Stimulated activated CD4-positive, alpha-beta T cell treated with anti-CD3 and anti-CD28 coated beads, Interleukin-2, amount 100 ng/mL, for 48 hours (primary cell): ENCODE data around the gene ZNF521.

ENCODE experiments used
- DNase-seq, 2 donors: peaks; one replicate each; pipeline ENCODE4 v3.0.0-alpha.2; 2020

The ZNF521 gene

DNA sequence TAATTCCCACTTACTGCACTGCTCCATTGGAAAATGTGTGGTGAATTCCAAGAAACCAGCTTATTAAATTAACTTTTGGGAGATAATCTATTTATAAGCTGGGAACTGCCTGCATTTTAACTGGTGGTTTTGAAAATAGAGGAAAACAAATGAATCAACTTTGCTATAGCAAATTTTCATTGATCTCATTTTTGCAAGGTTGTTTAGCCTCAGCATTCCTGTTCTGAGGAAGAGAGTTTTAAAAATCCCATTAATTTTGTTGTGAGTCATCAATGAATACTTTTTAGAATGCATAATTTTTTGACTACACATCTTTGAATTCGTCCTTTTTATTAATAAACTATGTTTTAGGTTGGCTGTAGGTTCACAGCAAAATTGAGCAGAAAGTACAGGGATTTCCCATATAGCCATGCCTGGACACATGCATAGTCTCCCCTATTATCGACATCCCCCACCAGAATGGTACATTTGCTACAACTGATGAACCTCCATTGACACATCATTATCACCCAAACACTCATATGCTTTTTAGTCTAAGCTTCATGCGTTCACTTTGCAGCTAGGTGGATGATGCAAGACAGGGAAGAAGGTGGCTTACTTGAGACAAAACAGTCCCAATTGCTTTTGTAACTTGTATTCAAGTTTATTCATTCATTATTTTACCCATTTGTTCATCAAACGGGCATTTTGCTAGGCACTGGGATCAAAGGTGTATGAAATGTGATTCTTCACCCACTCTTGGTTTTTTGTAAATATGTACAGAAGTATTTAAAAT lies 106.9 kb downstream of the ZNF521 start:
- no peak for DNase-seq

- no peak for DNase-seq
Observed at GRCh38 chr18:25244170-25244569, 107.8 kb downstream of the ZNF521 start.

GRCh38 chr18:25243754-25244153 lies 108.2 kb downstream of the ZNF521 start:
- no peak for DNase-seq

GRCh38 chr18:25243257-25243656 lies 108.7 kb downstream of the ZNF521 start:
- no peak for DNase-seq

GRCh38 chr18:25240420-25240770 lies 111.6 kb downstream of the ZNF521 start:
- DNase-seq, result no peak

DNA sequence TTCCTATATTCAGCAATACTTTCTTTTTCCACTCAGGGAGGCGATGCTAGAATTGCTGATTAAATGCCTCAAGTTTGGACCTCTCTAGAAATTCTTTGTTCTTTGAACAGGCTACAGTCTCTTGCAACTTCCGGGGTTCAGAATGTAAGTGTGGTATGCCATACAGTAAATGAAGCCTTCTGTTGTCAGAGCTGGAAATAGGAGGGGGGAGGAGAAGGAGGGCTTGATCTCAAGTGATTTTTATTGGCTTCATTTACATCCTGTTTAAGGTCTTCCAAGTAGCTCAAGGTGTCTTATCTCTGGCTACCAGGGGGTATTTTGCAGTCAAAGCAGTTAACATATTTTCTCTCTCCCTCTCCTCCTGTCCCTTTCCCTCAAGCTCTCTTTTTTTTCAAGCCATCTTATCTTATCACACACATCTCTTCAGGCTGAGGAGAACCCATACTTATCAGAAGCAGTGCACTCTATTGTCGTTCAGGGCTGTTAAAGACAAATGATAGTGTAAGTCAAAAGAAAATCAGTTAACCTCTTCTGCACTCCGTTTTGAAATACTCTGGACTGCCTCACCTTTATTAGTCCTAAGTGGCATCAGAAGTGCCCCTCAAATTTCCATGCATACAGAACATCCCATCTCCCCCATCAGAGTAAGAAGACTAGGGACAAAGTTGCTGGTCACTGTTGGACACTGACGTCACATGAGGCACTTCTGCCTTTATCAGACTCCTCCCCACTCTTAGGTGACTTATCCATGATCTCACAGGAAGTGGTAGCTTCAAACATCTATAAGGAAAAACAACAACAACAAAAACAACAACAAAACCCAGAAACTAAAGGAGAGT lies 112.2 kb downstream of the ZNF521 start:
- DNase-seq, result no peak

DNA sequence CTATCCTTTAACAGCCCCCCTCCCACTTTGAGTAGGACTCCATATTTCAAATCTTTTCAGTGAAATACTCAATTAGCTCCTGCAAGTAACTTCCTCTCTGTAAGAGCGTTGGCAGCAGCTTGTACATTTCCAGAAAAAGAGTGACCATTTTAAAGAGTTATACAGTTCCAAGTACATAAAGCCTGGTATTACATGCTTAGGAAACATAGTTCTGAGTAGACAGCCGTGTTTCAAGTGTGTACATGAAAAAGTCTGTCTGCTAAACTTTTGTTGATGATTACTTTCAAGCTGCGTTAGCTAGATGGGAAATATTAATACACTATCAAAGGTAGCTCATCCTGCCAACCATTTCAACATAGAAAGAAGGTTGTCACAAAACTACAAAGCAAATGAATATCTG lies 112.8 kb downstream of the ZNF521 start:
- no peak for DNase-seq

GRCh38 chr18:25237571-25238267 lies 114.2 kb downstream of the ZNF521 start:
- no peak for DNase-seq

DNA sequence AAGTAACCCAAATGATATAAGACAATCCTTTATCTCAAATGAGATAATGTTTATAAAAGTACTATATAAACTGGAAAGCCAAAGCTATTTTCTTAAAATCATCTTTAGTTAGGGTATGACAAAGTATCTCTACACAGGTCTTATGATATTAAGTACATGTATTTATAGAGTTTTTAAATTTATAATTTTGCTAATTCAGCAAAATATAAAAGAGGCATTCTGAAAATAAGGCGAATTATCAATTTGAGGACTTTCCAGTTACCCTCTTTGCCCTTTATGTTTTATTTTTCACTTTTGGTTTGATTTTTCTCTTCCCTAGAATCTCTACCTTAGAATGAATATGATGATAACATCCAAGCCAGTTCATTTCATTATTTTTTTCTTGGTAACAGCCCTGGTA lies 115.2 kb downstream of the ZNF521 start:
- DNase-seq, result no peak

DNA sequence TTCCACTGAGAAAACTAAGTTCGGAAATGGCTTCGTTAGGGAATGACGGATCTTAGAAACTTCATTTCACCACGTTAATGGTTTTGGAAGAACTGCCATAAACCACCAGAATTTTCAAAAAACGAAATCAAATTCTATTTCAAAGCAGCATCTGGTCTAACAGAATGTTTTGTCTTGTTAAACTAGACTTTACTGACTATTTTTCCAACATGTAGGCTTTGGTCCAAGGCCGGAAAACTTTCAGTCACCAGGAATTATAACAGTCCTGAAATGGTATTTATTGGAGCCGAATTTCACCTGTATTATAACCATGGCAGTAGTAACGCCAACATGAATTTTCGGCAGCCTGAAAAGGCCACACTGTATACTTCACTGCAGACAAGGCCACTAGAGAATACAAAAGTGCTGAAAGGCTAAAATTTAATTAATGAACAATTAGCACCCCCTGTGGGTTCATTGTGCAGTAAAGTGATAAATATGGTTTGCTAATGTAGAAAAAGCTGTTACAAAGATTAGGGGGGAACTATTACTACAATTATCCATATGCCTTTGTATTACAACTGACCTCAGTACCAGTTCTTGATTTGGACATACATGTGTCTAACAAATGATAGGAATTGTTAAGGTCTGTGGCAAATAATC lies 116.4 kb downstream of the ZNF521 start:
- no peak for DNase-seq

DNA sequence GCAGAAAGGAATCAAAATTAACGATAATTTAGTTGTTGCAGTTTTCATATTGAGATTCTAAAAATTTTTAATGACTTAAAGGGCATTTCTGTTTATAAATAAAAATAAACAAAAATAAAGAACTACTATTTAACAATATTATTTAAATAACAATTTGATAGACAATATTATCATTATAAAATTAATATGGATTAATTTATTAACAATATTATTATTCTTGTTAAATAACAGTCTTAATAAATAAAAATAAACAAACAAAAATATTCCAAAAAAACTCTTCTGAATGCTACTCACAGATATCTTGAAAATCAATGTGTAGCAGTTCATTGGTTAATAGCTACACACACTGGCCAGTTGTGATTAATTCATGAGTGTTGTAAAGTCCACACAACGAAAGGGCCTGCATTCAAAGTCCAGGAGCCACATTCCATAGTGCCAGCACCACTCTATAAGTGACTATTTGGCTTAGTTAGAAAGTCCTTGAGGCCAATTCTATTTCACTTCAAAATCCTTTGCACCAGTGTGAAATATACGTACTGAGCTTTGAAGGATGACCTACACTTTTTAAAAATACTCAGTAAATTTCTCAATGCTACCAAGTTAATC lies 117.1 kb downstream of the ZNF521 start:
- DNase-seq, result no peak

DNA sequence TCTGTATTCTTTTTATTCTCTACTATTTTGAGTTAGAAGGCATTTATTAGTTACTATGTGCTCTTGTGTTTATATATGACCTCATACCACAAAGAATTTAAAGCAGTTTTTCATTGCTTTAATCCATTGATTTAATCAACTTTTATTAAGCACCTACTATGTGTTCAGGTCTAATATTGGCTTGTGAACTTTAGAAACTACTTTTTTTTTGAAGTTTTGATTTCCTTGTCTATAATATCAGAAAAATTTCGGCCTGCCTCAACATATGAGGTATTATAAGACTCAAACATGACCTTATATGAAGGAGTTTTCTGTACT lies 117.7 kb downstream of the ZNF521 start:
- DNase-seq, result no peak

- DNase-seq, result no peak
Observed at GRCh38 chr18:25233528-25234321, 118.2 kb downstream of the ZNF521 start.

GRCh38 chr18:25231327-25231691 lies 120.7 kb downstream of the ZNF521 start:
- no peak for DNase-seq

DNA sequence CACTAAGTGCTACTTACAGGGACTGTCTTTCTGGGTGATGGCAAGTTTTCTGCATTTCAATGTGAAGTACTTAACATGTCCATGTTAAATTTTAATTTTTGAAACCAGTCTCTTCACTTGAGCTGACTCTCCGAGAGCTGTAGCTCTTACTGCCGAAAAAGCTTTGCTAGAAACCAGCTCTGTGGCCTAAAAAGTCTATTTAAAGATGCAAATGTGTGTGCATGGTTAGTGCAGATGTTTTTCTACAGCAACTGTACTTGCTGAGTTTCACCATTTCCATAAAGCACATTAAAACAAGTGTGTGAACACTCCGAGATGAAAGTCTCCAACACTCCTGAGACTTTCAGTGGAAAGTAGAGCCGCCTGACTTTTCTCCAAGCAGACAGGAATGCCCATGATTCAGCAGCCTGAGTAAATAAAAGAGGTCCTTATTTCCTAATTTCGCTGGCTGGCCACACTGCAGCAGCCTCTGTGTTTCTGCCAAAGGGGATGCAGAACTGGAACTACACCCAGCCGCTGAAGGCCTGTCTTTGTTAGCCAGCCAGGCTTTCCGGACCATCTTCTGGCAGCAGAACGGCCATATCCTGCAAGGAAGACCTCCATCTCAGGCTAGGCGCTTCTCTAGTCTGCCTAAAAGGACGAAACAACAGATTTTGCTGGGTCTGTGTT lies 121.2 kb downstream of the ZNF521 start:
- no peak for DNase-seq

DNA sequence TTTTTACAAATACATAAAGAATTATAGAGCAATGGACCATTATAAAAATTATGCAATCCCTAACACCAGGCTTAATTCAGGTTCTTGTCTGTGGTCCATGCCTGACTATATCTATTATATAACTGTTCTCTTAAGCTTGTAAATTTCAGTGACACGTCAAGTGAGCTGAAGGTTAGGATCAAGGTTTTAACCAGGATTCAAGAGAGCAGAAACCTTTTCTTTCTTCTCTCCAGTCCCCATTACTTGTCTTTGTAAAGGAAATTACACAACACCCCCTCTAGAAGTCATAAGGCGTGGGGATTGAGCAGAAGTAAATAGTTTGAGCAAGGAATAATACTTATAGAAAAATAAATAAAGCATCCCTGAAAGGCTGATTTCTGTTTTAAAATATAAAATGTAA lies 122.0 kb downstream of the ZNF521 start:
- DNase-seq, result no peak

DNA sequence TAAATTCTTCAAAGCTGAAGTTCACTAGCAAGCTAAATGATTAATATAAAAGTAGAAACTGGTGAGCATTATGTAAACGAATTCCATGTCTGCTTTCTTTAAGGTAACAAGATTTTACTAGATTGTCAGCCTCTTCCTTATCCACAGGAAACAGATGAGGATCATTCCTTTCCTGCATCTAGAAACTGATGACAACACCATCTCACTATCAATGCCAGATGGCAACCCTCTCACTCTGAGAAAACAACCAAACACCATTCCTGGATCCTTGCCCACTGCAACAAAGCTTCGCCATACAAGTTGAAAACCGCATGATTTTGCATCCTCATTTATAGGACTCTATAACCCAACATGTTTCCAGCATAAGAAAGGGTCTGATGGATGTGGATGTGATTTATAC lies 122.9 kb downstream of the ZNF521 start:
- no peak for DNase-seq

DNA sequence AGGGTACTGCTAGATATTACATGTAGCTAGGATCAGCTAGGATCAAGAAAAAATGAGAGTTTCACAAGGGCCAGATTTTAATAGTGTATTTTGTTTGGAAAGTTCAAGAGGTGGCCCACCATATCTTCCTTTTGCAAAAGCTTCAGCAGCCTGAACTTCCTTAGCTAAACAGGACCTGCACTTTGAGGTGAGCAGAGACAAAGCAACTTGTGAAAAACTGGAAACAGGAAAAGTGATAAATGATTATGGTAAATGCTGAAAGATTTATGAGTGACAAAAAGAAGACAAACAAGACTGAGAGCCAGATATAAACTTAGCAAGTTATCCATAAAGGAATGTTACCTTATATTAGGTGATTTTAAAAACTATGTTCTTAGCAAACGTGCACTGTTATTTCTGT lies 123.6 kb downstream of the ZNF521 start:
- DNase-seq, result no peak

DNA sequence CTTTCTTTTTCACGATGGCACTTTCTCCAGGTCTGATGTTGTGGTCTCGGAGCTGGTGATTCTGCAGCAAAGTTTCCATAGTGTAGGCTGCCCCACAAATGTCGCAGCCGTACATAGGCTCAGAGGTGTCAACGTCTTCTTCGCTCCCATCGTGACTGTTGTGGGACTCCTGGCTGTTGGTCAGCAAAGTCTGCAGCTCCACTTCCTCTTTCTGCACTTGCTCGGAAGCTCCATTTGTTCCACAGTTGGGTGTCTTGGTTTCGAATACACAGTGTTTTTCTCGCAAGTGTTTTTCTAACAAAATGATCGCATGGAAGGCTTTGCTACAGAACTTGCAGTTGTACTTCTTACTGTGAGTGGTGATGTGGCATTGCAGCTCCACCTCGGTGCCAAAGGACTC lies 126.8 kb downstream of the ZNF521 start:
- no peak for DNase-seq

DNA sequence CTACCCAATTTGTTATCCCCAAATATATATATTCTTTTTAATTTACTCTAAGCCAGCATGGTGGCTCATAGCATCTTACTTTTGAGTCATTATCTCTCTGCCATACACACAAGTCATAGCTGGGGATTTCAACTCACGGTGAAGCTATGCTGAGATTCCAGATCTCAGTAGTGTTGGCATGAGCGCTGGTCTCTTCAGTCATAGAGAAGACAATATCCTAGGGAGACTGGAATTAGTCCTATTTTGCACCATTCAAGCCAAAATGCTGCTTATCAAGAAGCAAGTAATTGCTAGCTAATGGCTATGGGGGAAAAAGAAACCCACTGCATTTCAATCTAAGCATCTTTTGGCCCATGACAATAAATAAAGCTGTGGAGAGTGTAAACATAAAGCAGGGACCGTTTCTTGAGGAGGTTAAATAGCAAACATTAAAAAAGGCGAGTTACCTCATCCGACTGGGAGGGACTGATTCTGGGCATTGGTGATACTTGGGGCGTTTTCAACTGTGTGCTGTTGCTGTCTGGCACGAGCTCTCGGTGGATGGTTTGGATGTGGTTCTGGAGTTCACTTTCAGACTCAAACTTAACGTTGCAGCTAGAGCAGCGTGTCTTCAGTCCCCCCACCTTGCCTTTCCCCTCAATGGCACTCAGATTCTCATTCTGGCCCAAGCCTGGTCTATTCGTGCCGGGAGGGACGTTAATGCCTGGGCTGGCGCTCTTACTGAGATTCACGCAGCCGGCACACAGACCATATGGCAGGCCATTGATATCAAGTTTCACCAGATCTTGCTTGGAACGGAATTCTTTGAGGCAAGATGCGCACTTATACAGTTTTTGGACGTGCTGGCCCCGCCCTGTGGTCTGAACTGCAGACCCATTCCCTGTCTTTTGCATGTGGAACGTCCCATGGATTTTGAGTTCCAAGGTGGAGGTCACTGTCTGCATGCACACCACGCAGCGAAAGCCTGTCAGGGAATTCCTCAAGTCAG lies 127.8 kb downstream of the ZNF521 start:
- DNase-seq, result no peak
